PFSK-1 (cell line): ENCODE data around the gene LMO7.

Source experiments
- POLR2AphosphoS5 ChIP-seq: IDR thresholded peaks from 2 replicates; pipeline ENCODE4 v1.6.1; 2012; ENCODE audit warnings: low read depth, mild to moderate bottlenecking, control low read depth, low read length, moderate library complexity
- SIN3A ChIP-seq: IDR thresholded peaks from 2 replicates; pipeline ENCODE4 v1.6.1; 2012; ENCODE audit warnings: mild to moderate bottlenecking, low read length, moderate library complexity, borderline replicate concordance; ENCODE audit not compliant: insufficient read depth
- TAF1 ChIP-seq: IDR thresholded peaks from 2 replicates; pipeline ENCODE4 v1.6.1; 2012; ENCODE audit warnings: low read length, control low read depth, borderline replicate concordance; ENCODE audit not compliant: insufficient read depth
- TF ChIP-seq, protein P1 (sequence below), 2 experiments: IDR thresholded peaks; 2 replicates each; pipeline versions ENCODE4 v1.6.1 to v1.8.0; 2011 to 2012; ENCODE audit warnings: low read depth in 2 of 2, low read length in 2 of 2, control low read depth in 1 of 2, inconsistent platforms in 1 of 2, mild to moderate bottlenecking in 1 of 2, moderate library complexity in 1 of 2; ENCODE audit not compliant: insufficient read depth in 1 of 2

DNA sequence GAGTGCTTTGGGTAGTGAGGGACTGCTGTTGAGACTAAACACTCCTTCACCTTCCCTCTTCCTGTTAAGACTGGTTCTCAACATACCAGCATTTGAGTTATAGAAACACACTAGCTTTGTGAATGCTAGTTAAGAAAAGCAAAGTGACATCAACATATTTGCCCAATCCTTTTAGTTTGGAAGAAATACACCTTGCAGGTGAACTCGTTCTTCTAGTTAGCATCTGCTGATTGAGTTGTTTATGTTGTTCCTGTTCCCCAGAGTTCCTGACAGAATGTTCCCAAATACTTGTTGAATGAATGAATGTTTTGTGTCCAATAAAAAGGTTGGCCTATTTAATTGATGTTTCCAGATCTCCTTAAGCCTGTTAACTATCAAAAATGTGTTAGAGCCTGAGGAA, 7.1 kb downstream of the LMO7 start:
- TF ChIP-seq TAF1 (no peak), SIN3A (no peak), POLR2AphosphoS5 (no peak)
- TF ChIP-seq, protein P1, sequence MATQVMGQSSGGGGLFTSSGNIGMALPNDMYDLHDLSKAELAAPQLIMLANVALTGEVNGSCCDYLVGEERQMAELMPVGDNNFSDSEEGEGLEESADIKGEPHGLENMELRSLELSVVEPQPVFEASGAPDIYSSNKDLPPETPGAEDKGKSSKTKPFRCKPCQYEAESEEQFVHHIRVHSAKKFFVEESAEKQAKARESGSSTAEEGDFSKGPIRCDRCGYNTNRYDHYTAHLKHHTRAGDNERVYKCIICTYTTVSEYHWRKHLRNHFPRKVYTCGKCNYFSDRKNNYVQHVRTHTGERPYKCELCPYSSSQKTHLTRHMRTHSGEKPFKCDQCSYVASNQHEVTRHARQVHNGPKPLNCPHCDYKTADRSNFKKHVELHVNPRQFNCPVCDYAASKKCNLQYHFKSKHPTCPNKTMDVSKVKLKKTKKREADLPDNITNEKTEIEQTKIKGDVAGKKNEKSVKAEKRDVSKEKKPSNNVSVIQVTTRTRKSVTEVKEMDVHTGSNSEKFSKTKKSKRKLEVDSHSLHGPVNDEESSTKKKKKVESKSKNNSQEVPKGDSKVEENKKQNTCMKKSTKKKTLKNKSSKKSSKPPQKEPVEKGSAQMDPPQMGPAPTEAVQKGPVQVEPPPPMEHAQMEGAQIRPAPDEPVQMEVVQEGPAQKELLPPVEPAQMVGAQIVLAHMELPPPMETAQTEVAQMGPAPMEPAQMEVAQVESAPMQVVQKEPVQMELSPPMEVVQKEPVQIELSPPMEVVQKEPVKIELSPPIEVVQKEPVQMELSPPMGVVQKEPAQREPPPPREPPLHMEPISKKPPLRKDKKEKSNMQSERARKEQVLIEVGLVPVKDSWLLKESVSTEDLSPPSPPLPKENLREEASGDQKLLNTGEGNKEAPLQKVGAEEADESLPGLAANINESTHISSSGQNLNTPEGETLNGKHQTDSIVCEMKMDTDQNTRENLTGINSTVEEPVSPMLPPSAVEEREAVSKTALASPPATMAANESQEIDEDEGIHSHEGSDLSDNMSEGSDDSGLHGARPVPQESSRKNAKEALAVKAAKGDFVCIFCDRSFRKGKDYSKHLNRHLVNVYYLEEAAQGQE (IDR thresholded peaks at IDR 0.05; ENCODE audit: insufficient read depth in 1 of 2, low read depth in 2 of 2, low read length in 2 of 2), result no peak
